Stimulated activated CD8-positive, alpha-beta memory T cell treated with anti-CD3 and anti-CD28 coated beads, Interleukin-12 subunit alpha, Interleukin-12 subunit beta, amount 100 ng/mL, for 24 hours (primary cell): ENCODE results near the gene MBTPS1.
A peak's percentile ranks its signal among the peaks of the same experiment; 100 is the strongest.

Experiments used
- DNase-seq: peaks from one replicate; pipeline ENCODE4 v3.0.0-alpha.2; 2020; ENCODE audit errors: extremely low read depth

Gene MBTPS1

GRCh38 chr16:84034516-84034915 is 82.2 kb downstream of the MBTPS1 start:
- no peak for DNase-seq

GRCh38 chr16:84033251-84034195 is 83.2 kb downstream of the MBTPS1 start:
- DNase-seq: no peak

DNA sequence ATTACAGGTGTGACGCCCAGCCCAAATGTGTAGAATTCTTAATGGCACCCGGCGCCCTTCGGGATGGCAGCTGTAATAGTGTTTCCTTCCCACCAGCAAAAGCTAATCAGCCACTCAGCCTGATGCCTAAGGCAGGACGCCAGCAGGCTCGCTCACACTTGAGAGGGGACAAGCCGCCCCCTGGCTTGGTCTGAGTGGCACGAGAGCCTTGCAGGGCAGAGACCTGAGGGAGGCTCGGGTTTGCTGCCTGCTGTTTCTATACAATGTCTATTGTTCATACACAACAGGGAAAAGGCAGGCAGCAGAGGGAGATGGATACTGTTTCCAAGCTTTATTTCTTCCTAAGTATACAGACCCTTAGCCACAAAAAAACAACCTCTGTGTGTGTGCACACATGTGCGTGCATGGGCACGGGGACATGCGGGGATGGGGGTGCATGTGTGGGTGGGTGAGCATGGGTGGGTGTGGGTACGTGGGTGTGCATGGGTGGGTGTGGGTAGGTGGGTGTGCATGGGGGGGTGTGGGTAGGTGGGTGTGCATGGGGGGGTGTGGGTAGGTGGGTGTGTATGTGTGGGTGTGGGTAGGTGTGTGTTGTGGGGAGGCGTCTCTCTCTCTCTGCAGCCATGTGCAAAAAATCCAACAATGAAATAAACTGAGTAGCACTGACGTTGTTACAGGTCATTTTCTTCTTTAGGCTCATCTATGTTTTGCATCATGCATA is 84.1 kb downstream of the MBTPS1 start:
- DNase-seq: no peak

DNA sequence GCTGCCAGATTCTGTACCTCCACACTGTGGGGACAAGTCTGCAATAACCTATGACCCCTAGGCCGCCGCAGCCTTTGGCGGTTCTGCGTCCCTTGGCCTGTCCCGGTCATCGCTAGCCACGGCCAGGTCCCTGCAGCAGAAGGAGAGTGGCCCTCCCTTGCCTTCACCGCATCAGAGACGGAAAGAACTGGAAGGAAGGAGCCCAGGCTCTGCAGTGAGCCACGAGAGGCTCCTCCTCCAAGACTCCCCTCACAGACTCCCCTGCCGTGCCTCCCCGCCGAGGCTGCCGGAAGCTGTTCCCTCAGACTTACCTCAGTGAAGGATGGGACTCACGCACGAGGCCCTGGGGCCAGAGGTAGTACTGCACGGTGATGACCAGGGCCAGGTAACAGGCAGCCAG is 85.2 kb downstream of the MBTPS1 start:
- DNase-seq: no peak

DNA sequence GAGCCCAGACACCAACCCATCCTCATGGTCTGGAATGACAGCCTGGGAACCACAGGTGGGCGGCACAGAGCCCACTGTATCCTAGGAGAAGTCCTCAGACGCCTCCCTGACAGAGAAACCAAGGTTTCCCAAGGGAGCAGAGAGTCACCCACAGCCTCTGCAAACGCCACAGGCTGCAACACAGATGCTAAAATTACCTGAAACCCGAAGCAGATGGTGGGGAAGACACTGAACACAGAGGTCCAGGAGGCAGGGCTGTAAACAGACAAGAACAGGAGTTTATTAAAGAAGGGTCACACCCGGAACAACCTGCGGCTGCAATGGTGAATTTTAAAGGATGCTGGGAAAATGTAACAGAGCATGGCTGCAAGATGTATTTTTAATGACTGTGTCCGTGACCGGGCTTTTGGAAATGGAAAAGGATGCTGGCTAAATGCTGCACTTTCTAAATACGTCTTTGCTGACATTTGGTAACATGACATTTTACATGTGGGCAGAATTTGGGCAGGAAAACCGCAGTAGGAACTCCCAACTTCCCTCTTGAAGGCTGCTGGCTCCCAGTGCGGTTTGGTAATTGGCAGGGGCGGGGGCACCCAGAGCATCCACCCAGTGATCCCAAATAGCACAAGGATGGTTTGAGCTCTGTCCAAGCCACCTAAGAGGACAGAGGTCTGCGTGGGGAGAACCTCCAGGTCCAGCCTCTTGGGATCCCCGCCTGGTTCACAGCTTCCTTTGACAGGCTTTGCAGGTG is 87.3 kb downstream of the MBTPS1 start:
- no peak for DNase-seq

GRCh38 chr16:84027625-84028024 is 89.1 kb downstream of the MBTPS1 start:
- DNase-seq: no peak

GRCh38 chr16:84026606-84027005 is 90.1 kb downstream of the MBTPS1 start:
- no peak for DNase-seq

GRCh38 chr16:84024854-84025253 is 91.9 kb downstream of the MBTPS1 start:
- DNase-seq: no peak

GRCh38 chr16:84022644-84023043 is 94.1 kb downstream of the MBTPS1 start:
- no peak for DNase-seq

- no peak for DNase-seq
These were observed 95.3 kb downstream of the MBTPS1 start for GRCh38 chr16:84021488-84021887.

DNA sequence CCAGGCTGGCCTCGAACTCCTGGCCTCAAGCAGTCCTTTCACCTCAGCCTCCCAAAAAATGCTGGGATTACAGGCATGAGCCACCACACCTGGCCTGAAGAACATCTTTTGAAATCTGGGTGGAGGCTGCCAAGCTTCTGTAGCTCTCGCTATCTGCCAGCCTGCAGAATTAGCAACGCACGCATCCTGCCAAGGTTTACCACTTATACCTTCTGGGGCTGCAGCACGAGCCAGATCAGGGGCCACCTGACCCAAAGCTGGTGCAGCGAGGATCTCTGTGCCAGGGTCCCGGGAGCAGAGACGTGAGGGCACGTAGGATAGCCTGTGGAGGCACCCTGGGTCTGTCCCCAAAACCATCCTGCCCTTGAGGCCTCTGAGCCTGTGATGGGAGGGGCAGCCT is 96.4 kb downstream of the MBTPS1 start:
- no peak for DNase-seq

DNA sequence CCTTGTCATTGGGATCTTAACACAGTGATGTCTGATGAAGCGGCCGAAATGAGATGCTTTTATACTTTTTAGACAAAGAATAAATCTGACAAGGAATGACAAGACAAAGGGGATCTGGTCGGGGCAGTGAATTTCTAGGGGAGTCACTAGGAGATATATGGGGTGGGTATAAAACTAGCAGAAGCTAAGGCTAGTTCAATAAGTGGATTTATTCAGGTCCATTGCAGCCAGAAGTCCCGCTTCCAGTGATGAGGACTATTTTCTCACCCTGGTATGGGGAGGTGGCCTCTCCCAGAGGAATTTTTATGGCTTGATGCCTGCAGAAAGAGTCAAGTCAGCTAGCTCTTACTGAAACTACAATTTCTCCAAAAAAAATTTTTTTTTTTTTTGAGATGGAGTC is 98.0 kb downstream of the MBTPS1 start:
- DNase-seq: no peak

GRCh38 chr16:84016477-84016876 is 100.3 kb downstream of the MBTPS1 start:
- DNase-seq: no peak

DNA sequence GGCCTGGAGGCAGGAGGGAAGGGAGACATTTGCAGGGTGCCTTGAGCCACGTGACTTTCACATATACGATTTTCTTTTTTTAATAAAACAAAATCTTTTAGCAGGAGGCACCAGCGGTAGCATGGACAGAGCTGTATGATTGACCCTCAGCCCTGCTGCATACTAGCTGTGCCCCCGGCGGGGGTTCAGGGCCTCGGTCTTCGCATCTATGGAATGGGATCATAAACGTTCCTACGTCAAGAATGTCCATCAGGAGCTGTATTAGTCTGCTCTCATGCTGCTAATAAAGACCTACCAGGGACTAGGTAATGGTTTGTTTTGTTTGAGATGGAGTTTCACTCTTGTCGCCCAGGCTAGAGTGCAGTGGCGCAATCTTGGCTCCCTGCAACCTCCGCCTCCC is 101.3 kb downstream of the MBTPS1 start:
- no peak for DNase-seq

DNA sequence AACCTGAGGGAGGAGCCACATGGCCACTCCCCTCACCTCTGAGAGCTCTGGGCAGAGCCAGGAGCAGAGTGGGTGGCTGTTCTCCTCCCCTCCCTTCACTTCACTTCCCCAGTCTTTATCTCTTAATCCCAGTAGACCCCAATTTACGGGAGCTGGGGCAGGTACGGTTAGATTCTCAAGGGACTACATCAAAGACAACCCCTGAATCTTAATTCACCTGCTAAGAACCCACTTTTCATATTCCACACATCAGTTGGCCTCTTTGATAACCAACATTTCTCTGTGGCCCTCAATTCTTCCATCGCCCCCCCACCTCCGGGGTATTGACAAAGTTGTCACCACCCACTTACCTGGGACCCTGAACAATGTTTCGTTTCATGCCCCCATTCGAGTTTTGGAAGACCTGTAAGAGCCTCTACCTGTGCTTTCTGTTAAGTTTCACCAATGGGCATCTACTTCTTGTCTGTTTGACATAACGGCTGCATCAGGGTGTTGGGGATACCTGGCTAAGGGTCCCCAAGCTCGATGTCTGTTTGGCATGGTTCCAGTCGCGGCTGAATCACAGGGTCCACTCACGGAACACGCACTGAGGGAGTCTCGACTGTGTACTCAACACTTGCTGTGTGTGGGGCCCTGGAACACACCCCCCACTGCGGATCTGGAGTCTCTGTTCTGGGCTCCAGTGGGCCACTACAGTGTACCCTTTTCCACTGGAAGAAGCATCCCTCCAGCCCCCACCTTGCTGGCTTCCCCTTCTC is 102.0 kb downstream of the MBTPS1 start:
- no peak for DNase-seq

DNA sequence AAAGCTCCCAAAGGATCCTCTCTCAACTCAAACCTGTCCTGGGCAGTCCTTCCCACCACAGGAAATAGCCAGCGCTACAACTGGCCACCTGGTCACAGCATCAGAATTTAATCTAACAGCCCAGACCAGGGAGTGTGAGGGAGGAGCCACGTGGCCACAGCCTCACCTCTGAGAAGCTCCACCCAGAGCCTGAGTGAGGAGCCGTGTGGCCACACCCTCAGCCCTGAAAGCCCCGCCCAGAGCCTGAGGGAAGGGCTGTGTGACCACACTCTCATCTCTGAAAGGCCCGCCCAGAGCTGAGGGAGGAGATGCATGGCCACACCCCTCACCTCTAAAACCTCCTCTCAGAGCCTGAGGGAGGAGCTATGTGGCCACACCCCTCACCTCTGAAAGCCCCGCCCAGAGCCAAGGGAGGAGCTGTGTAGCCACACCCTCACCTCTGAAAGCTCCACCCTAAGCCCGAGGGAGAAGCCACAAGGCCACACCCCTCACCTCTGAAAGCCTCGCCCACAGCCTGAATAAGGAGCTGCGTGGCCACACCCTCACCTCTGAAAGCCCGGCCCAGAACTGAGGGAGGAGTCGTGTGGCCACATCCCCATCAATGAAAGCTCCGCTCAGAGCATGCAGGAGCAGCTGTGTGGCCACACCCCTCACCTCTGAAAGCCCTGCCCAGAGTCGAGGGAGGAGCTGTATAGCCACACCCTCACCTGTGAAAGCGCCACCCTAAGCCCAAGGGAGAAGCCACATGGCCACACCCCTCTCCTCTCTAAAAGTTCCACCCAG is 102.8 kb downstream of the MBTPS1 start:
- peak; percentile 15 for DNase-seq

DNA sequence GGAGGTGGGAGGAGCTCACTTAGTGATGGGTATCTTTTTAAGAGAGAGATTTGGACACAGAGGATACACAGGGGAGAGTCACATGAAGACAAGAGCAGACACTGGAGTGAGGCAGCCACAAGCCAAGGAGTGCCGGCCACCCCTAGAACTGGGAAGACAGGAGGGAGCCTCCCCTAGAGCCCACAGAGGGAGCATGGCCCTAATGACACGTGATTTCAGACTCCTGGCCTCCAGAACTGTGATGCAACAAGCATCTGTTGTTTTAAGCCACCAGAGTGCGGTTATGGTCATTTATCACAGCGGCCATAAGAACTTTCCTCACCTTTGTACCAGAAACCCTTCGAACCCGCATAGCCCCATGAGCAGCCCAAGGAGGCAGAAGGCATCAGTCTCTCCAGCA is 107.5 kb downstream of the MBTPS1 start:
- no peak for DNase-seq

GRCh38 chr16:84007965-84008364 is 108.8 kb downstream of the MBTPS1 start:
- no peak for DNase-seq

- no peak for DNase-seq
These were observed 109.2 kb downstream of the MBTPS1 start for GRCh38 chr16:84007520-84007919.

DNA sequence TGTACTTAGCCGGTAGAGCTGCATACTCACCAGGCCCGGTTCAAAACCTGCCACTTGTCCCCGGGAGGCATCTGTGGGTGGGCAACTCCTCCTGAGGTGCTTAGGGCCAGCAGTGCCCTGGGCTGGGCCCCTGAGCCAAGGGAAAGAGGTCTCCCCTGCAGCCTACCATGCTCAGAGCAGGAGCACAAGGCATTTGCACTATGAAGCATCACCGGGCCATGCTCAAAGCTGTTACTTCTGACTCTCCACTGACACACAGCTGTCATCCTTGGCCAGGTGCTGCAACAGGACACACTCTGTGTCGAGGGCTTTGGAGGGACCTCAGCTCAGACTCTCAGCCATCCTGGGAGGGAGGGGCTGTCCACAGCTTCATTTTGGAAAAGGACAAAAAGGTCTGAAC is 111.4 kb downstream of the MBTPS1 start:
- DNase-seq: no peak

GRCh38 chr16:84004442-84004841 is 112.3 kb downstream of the MBTPS1 start:
- no peak for DNase-seq
